Thyroid gland (tissue), 4 donors: ENCODE results near the gene MAML3.

Experiments
- POLR2A ChIP-seq, 2 donors: fragments of 450-650 bp; IDR thresholded peaks; one replicate each; pipeline ENCODE4 v1.6.1; 2017; ENCODE audit warnings: antibody characterized with exemption in 2 of 2, mild to moderate bottlenecking in 2 of 2, moderate library complexity in 1 of 2
- TF ChIP-seq, protein P1 (sequence below), 6 experiments: fragments of 200-600 bp in 3 of 6; fragments of 450-650 bp in 3 of 6; sonication (generic) in 3 of 6; IDR thresholded peaks; one replicate each; pipeline ENCODE4 v1.5.1; 2016 to 2019; ENCODE audit warnings: antibody characterized with exemption in 6 of 6, mild to moderate bottlenecking in 2 of 6, inconsistent platforms in 1 of 6, moderate library complexity in 1 of 6

DNA sequence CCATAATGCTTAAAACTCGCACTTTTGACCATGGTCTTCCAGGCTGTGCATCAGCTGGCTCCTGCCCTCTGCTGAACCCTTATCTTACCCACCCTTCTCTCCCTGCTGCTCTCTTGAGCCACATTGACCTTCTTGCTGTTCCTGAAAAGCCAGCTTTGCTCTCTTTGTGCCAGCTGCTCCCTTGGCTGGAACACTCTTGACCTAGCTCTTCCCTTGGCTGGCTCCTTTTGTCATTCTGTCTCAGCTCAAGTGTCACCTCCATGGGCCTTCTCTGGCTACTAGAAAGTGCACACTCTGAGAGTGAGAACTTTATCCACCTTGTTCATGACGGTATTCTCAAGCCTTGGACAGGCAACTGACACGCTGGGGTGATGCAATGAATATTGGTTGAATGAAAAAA, 376.2 kb downstream of the MAML3 start:
- TF ChIP-seq, protein P1, sequence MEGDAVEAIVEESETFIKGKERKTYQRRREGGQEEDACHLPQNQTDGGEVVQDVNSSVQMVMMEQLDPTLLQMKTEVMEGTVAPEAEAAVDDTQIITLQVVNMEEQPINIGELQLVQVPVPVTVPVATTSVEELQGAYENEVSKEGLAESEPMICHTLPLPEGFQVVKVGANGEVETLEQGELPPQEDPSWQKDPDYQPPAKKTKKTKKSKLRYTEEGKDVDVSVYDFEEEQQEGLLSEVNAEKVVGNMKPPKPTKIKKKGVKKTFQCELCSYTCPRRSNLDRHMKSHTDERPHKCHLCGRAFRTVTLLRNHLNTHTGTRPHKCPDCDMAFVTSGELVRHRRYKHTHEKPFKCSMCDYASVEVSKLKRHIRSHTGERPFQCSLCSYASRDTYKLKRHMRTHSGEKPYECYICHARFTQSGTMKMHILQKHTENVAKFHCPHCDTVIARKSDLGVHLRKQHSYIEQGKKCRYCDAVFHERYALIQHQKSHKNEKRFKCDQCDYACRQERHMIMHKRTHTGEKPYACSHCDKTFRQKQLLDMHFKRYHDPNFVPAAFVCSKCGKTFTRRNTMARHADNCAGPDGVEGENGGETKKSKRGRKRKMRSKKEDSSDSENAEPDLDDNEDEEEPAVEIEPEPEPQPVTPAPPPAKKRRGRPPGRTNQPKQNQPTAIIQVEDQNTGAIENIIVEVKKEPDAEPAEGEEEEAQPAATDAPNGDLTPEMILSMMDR (IDR thresholded peaks at IDR 0.05) = no peak
- TF ChIP-seq POLR2A (IDR thresholded peaks at IDR 0.05) = no peak
